Uterus (tissue), 2 donors: ENCODE measurements around the gene FAM234B.

Source experiments
- CTCF ChIP-seq, 4 experiments: fragments of 200-600 bp in 2 of 4; fragments of 450-650 bp in 2 of 4; sonication (generic) in 2 of 4; IDR thresholded peaks; one replicate each; pipeline ENCODE4 v1.5.1; 2016 to 2019; ENCODE audit warnings: antibody characterized with exemption in 4 of 4, mild to moderate bottlenecking in 2 of 4, moderate library complexity in 1 of 4
- POLR2A ChIP-seq, 2 donors: fragments of 450-650 bp; IDR thresholded peaks; one replicate each; pipeline ENCODE4 v1.6.1; 2016; ENCODE audit warnings: antibody characterized with exemption in 2 of 2, mild to moderate bottlenecking in 1 of 2, moderate library complexity in 1 of 2

- TF ChIP-seq CTCF (IDR thresholded peaks at IDR 0.05) = no peak
- no peak for TF ChIP-seq POLR2A (IDR thresholded peaks at IDR 0.05)
Observed at GRCh38 chr12:13088496-13088895, 44.3 kb downstream of the FAM234B start.
